ENCODE results near the gene ZNF699. TPM values are rescaled to one million over a fixed set of nuclear protein-coding genes. Genes with fewer than 3 reads are reported as not detected.
"Not testable (repeated sequence)": the region's sequence is repeated elsewhere in the genome, so short reads cannot be mapped to it uniquely, and the experiment has no call there.

Gene ZNF699
- total and polyA plus RNA-seq, 10 of the 15 experiments (the other 5 are each of a cell fraction or from before 2014, with no cell fraction given): 0.04 to 2.9 (median 1.7) TPM

DNA sequence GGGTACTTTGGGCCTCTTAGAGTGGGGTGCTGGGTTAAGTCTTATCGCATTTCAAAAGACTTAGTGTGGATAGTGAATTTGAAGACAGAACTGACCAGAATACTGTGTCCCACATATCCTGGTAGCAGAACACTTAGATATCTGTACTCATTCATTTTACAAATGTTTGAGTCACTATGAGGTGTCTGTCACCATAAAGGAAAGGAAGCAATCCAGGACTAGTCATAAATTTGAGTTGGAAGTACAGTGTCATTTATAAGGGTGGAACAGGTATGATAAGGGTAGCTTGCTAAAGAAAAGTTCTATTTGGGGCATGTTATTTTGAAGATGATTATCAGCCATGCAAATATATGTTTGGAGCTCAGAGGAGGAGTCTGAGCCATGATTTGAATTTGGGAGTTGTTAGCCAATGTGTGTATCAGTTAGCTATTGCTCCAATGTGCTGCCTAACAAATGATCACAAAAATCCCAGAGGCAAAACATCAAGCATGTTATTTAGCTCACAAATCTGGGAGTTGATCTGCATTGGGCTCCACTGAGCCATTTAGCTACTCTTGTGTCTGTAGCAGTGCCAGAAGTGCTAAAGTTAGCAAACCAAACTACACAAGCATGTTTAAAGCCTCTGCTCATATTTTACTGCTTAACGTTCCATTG, 20.3 kb downstream of the ZNF699 start:
- POLR2A ChIA-PET: no interaction called here
- TF ChIP-seq ZNF217 (IDR thresholded peaks at IDR 0.05): no peak
- TF ChIP-seq POU2F2 (IDR thresholded peaks at IDR 0.05; ENCODE audit: borderline replicate concordance, low read depth, low read length): no peak
- no peak for TF ChIP-seq SIN3A (IDR thresholded peaks at IDR 0.05; ENCODE audit: low read depth, low read length)
- TF ChIP-seq ETV6 (conservative IDR thresholded peaks at IDR 0.05 in 1 of 2, IDR thresholded peaks at IDR 0.05 in 1 of 2; ENCODE audit: borderline replicate concordance in 1 of 2, low read depth in 1 of 2): no peak
- no peak for TF ChIP-seq POLR2A (IDR thresholded peaks at IDR 0.05; ENCODE audit: low read depth, low read length)
- no peak for TF ChIP-seq TCF7 (IDR thresholded peaks at IDR 0.05; ENCODE audit: borderline replicate concordance)
- no peak for TF ChIP-seq BHLHE40 (IDR thresholded peaks at IDR 0.05; ENCODE audit: borderline replicate concordance in 1 of 2, low read depth in 2 of 2, low read length in 1 of 2)
- TF ChIP-seq NFXL1 (IDR thresholded peaks at IDR 0.05; ENCODE audit: borderline replicate concordance): no peak
- TF ChIP-seq SIX5 (IDR thresholded peaks at IDR 0.05; ENCODE audit: low read depth, low read length, severe bottlenecking): no peak
- TF ChIP-seq, protein P1, sequence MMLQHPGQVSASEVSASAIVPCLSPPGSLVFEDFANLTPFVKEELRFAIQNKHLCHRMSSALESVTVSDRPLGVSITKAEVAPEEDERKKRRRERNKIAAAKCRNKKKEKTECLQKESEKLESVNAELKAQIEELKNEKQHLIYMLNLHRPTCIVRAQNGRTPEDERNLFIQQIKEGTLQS (IDR thresholded peaks at IDR 0.05; ENCODE audit: borderline replicate concordance, extremely low read depth, low read depth, low read length): no peak
- TF ChIP-seq BCL3 (IDR thresholded peaks at IDR 0.05; ENCODE audit: borderline replicate concordance, insufficient read depth, low read depth, low read length, poor library complexity, severe bottlenecking): no peak
- TF ChIP-seq SREBF1 (IDR thresholded peaks at IDR 0.05; ENCODE audit: low read length): no peak
- no peak for TF ChIP-seq CBX3 (IDR thresholded peaks at IDR 0.05; ENCODE audit: borderline replicate concordance, low read depth)
- no peak for TF ChIP-seq SUPT20H (IDR thresholded peaks at IDR 0.05; ENCODE audit: borderline replicate concordance, control insufficient read depth, low read depth, low read length)
- TF ChIP-seq PAX5 (IDR thresholded peaks at IDR 0.05; ENCODE audit: borderline replicate concordance, low read depth, low read length): no peak
- no peak for TF ChIP-seq KDM1A (IDR thresholded peaks at IDR 0.05; ENCODE audit: borderline replicate concordance)
- Histone ChIP-seq H3K9me3 (replicated peaks; ENCODE audit: control insufficient read depth, insufficient read depth, low read length) (peaks cover 4% of the 10 kb centered on the region; the same call in 1 of the 3 replicates), H3K27ac (ENCODE audit: control insufficient read depth, insufficient read depth) (no peak overlapping the region), H3K79me2 (ENCODE audit: control insufficient read depth, insufficient read depth, low read length) (no peaks in the 10 kb centered on the region), H3K4me1 (ENCODE audit: control insufficient read depth, insufficient read depth, low read length) (no peaks in the 10 kb centered on the region), H2AFZ (ENCODE audit: control insufficient read depth, low read depth, low read length) (no peak overlapping the region), H3K4me2 (ENCODE audit: control insufficient read depth, insufficient read depth) (no peak overlapping the region), H3K36me3 (ENCODE audit: control insufficient read depth in 2 of 2, insufficient read depth in 2 of 2, low read length in 1 of 2) (no peaks in the 10 kb centered on the region), H3K9ac (ENCODE audit: control insufficient read depth, insufficient read depth, low read length) (no peak overlapping the region), H3K4me3 (no peak overlapping the region), H4K20me1 (ENCODE audit: control insufficient read depth, insufficient read depth) (no peaks in the 10 kb centered on the region), H3K27me3 (replicated peaks in 1 of 2; ENCODE audit: control insufficient read depth in 2 of 2, insufficient read depth in 2 of 2, low read length in 1 of 2) (no peaks in the 10 kb centered on the region)
- RAD21 ChIA-PET (ENCODE audit: unreplicated experiment): no interaction called here
- WGBS (ENCODE audit: insufficient coverage, insufficient replicate concordance, low lambda C conversion rate, missing lambda C conversion rate): 95% methylated on average over 2 of the region's 2 CpGs
- intact Hi-C loops (cut with micrococcal nuclease; ENCODE audit: unreplicated experiment) (no loop called here), in situ Hi-C loops (cut with MboI) (no loop called here)
- BruUV-seq (replicated peaks): no TSS peak
- FAIRE-seq (no peak), DNase-seq (ENCODE audit: low read depth, low spot score) (no peak), ATAC-seq (no peak)
- SMC1A ChIA-PET (ENCODE audit: uncharacterized antibody, unreplicated experiment): no interaction called here
- CTCF ChIA-PET: no interaction called here

DNA sequence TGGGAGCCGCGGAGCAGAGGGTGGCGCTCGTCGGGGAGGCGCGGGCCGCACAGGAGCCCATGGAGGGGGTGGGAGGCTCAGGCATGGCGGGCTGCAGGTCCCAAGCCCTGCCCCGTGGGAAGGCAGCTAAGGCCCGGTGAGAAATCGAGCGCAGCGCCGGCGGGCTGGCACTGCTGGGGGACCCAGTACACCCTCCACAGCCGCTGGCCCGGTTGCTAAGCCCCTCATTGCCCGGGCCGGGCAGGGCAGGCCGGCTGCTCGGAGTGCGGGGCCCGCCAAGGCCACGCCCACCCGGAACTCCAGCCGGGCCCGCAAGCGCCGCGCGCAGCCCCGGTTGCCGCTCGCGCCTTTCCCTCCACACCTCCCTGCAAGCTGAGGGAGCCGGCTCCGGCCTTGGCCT, 26.2 kb downstream of the ZNF699 start:
- POLR2A ChIA-PET: not testable (repeated sequence)
- WGBS (ENCODE audit: insufficient coverage, insufficient replicate concordance, low lambda C conversion rate, missing lambda C conversion rate): 82% methylated on average over 32 of the region's 38 CpGs

More for the DNA sequence above, 26.2 kb downstream of the ZNF699 start:
- intact Hi-C loops (cut with micrococcal nuclease; ENCODE audit: unreplicated experiment); ATAC-seq; H3K4me2 ChIP-seq (ENCODE audit: control insufficient read depth, insufficient read depth); H2AFZ ChIP-seq (ENCODE audit: control insufficient read depth, low read depth, low read length); H4K20me1 ChIP-seq (ENCODE audit: control insufficient read depth, insufficient read depth); H3K9me3 ChIP-seq (replicated peaks; ENCODE audit: control insufficient read depth, insufficient read depth, low read length); CTCF ChIA-PET; BruUV-seq (replicated peaks); FAIRE-seq; RAD21 ChIA-PET (ENCODE audit: unreplicated experiment); H3K9ac ChIP-seq (ENCODE audit: control insufficient read depth, insufficient read depth, low read length); H3K36me3 ChIP-seq (ENCODE audit: control insufficient read depth in 2 of 2, insufficient read depth in 2 of 2, low read length in 1 of 2); H3K4me3 ChIP-seq; H3K4me1 ChIP-seq (ENCODE audit: control insufficient read depth, insufficient read depth, low read length); H3K79me2 ChIP-seq (ENCODE audit: control insufficient read depth, insufficient read depth, low read length); in situ Hi-C loops (cut with MboI); H3K27me3 ChIP-seq (replicated peaks in 1 of 2; ENCODE audit: control insufficient read depth in 2 of 2, insufficient read depth in 2 of 2, low read length in 1 of 2); DNase-seq (ENCODE audit: low read depth, low spot score); SMC1A ChIA-PET (ENCODE audit: uncharacterized antibody, unreplicated experiment); H3K27ac ChIP-seq (ENCODE audit: control insufficient read depth, insufficient read depth): not testable (repeated sequence)
